ENCODE results near the gene PITX2.

The PITX2 gene

GRCh38 chr4:110614173-110614963 is 8.5 kb downstream of the PITX2 start:
- Histone ChIP-seq H3K4me1 (ENCODE audit: insufficient read depth, poor library complexity, severe bottlenecking) (no peaks in the 10 kb centered on the region), H3K27ac (ENCODE audit: poor library complexity, severe bottlenecking) (no peak overlapping the region), H3K36me3 (ENCODE audit: low read depth) (no peaks in the 10 kb centered on the region), H3K9me3 (ENCODE audit: severe bottlenecking) (no peaks in the 10 kb centered on the region), H3K27me3 (ENCODE audit: insufficient read depth, poor library complexity, severe bottlenecking) (peaks cover 100% of the 10 kb centered on the region), H3K4me3 (ENCODE audit: severe bottlenecking) (no peak overlapping the region)
- TF ChIP-seq CTCF (IDR thresholded peaks at IDR 0.05; ENCODE audit: poor library complexity, severe bottlenecking), result no peak
- ATAC-seq (ENCODE audit: low read depth) (no peak), DNase-seq (ENCODE audit: low spot score) (no peak)

GRCh38 chr4:110613745-110614144 is 9.1 kb downstream of the PITX2 start:
- no peaks in the 10 kb centered on the region for H3K4me1 ChIP-seq (ENCODE audit: insufficient read depth, poor library complexity, severe bottlenecking)
- H3K27me3 ChIP-seq (ENCODE audit: insufficient read depth, poor library complexity, severe bottlenecking), result peaks cover 100% of the 10 kb centered on the region

GRCh38 chr4:110612631-110613269 is 10.1 kb downstream of the PITX2 start:
- ATAC-seq (ENCODE audit: low read depth) (no peak), DNase-seq (ENCODE audit: low spot score) (no peak)
- Histone ChIP-seq H3K4me3 (ENCODE audit: severe bottlenecking) (no peak overlapping the region), H3K27ac (ENCODE audit: poor library complexity, severe bottlenecking) (no peak overlapping the region), H3K9me3 (ENCODE audit: severe bottlenecking) (no peaks in the 10 kb centered on the region), H3K36me3 (ENCODE audit: low read depth) (no peaks in the 10 kb centered on the region), H3K4me1 (ENCODE audit: insufficient read depth, poor library complexity, severe bottlenecking) (no peaks in the 10 kb centered on the region), H3K27me3 (ENCODE audit: insufficient read depth, poor library complexity, severe bottlenecking) (peaks cover 100% of the 10 kb centered on the region)
- no peak for TF ChIP-seq CTCF (IDR thresholded peaks at IDR 0.05; ENCODE audit: poor library complexity, severe bottlenecking)

More at GRCh38 chr4:110613745-110614144, 9.1 kb downstream of the PITX2 start:
- no peak for ATAC-seq (ENCODE audit: low read depth)
- H3K27ac ChIP-seq (ENCODE audit: poor library complexity, severe bottlenecking), result no peak overlapping the region
- no peak for DNase-seq (ENCODE audit: low spot score)
- no peaks in the 10 kb centered on the region for H3K9me3 ChIP-seq (ENCODE audit: severe bottlenecking)
- no peak for TF ChIP-seq CTCF (IDR thresholded peaks at IDR 0.05; ENCODE audit: poor library complexity, severe bottlenecking)
- no peak overlapping the region for H3K4me3 ChIP-seq (ENCODE audit: severe bottlenecking)
- H3K36me3 ChIP-seq (ENCODE audit: low read depth), result no peaks in the 10 kb centered on the region

GRCh38 chr4:110611968-110612447 is 10.9 kb downstream of the PITX2 start:
- no peaks in the 10 kb centered on the region for H3K9me3 ChIP-seq (ENCODE audit: severe bottlenecking)
- peaks cover 93% of the 10 kb centered on the region for H3K27me3 ChIP-seq (ENCODE audit: insufficient read depth, poor library complexity, severe bottlenecking)
- ATAC-seq (ENCODE audit: low read depth) (no peak), DNase-seq (ENCODE audit: low spot score) (no peak)
- H3K4me3 ChIP-seq (ENCODE audit: severe bottlenecking), result no peak overlapping the region
- H3K36me3 ChIP-seq (ENCODE audit: low read depth), result no peaks in the 10 kb centered on the region
- no peak overlapping the region for H3K27ac ChIP-seq (ENCODE audit: poor library complexity, severe bottlenecking)
- H3K4me1 ChIP-seq (ENCODE audit: insufficient read depth, poor library complexity, severe bottlenecking), result no peaks in the 10 kb centered on the region
- no peak for TF ChIP-seq CTCF (IDR thresholded peaks at IDR 0.05; ENCODE audit: poor library complexity, severe bottlenecking)

Data from RWPE2 (cell line).